DMS114 treated with DMSO at 0.1 percent for 48 hours (cell line): ENCODE measurements around the gene ZNF92.
A peak's percentile ranks its signal among the peaks of the same experiment; 100 is the strongest.
"Not testable (repeated sequence)": the region's sequence is repeated elsewhere in the genome, so short reads cannot be mapped to it uniquely, and the experiment has no call there.

Experiments
- DNase-seq: peaks from one replicate; lab custom pipeline; 2025; ENCODE audit not compliant: unreplicated experiment; lab: John Stamatoyannopoulos, UW

The ZNF92 gene

GRCh38 chr7:65373608-65374351 lies at the start of gene ZNF92:
Gene ZNF92, plus strand, starts transcription at chr7:65373855. Its CDS starts 143 bp downstream, at chr7:65373998.
- peak; percentile 92 for DNase-seq

GRCh38 chr7:65325793-65326432 lies 47.7 kb upstream of the ZNF92 start:
- no peak for DNase-seq

GRCh38 chr7:65338346-65338745 lies 35.3 kb upstream of the ZNF92 start:
- no peak for DNase-seq

GRCh38 chr7:65339257-65339656 lies 34.4 kb upstream of the ZNF92 start:
- no peak for DNase-seq

GRCh38 chr7:65342723-65343629 lies 30.7 kb upstream of the ZNF92 start:
- no peak for DNase-seq

- not testable (repeated sequence) for DNase-seq
These were observed 29.1 kb upstream of the ZNF92 start for GRCh38 chr7:65344541-65344940.

GRCh38 chr7:65354263-65354662 lies 19.4 kb upstream of the ZNF92 start:
- no peak for DNase-seq

- DNase-seq, result no peak
These were observed 3.8 kb upstream of the ZNF92 start for GRCh38 chr7:65369843-65370242.

GRCh38 chr7:65371468-65371867 lies 2.2 kb upstream of the ZNF92 start:
- DNase-seq, result no peak

- no peak for DNase-seq
These were observed 5.7 kb downstream of the ZNF92 start for GRCh38 chr7:65379318-65379717.

- no peak for DNase-seq
These were observed 8.1 kb downstream of the ZNF92 start for GRCh38 chr7:65381742-65382141.

GRCh38 chr7:65382452-65382851 lies 8.8 kb downstream of the ZNF92 start:
- no peak for DNase-seq

- no peak for DNase-seq
These were observed 14.2 kb downstream of the ZNF92 start for GRCh38 chr7:65387891-65388290.

- DNase-seq, result no peak
These were observed 16.9 kb downstream of the ZNF92 start for GRCh38 chr7:65390588-65390987.

- no peak for DNase-seq
These were observed 24.1 kb downstream of the ZNF92 start for GRCh38 chr7:65397730-65398142.

- DNase-seq, result not testable (repeated sequence)
These were observed 25.0 kb downstream of the ZNF92 start for GRCh38 chr7:65398671-65399070.

GRCh38 chr7:65399101-65399500 lies 25.4 kb downstream of the ZNF92 start:
- not testable (repeated sequence) for DNase-seq

- DNase-seq, result no peak
These were observed 30.4 kb downstream of the ZNF92 start for GRCh38 chr7:65404020-65404419.

- not testable (repeated sequence) for DNase-seq
These were observed 33.1 kb downstream of the ZNF92 start for GRCh38 chr7:65406706-65407105.

- no peak for DNase-seq
These were observed 35.7 kb downstream of the ZNF92 start for GRCh38 chr7:65409363-65409762.

GRCh38 chr7:65411249-65411648 lies 37.6 kb downstream of the ZNF92 start:
- DNase-seq, result no peak

GRCh38 chr7:65422670-65423069 lies 49.0 kb downstream of the ZNF92 start:
- no peak for DNase-seq
